ENCODE measurements around the gene TAF4.
"Not testable (repeated sequence)": the region's sequence is repeated elsewhere in the genome, so short reads cannot be mapped to it uniquely, and the experiment has no call there.

TAF4 gene

GRCh38 chr20:61975407-61976129 is 90.1 kb downstream of the TAF4 start:
- no peak for DNase-seq

GRCh38 chr20:61974357-61974665 is 91.4 kb downstream of the TAF4 start:
- no peak for DNase-seq

GRCh38 chr20:61973515-61974356 is 91.9 kb downstream of the TAF4 start:
- no peak for DNase-seq

- no peak for DNase-seq
These were observed 92.8 kb downstream of the TAF4 start for GRCh38 chr20:61972636-61973508.

- not testable (repeated sequence) for DNase-seq
These were observed 94.1 kb downstream of the TAF4 start for GRCh38 chr20:61971595-61971994.

GRCh38 chr20:61970357-61970756 is 95.3 kb downstream of the TAF4 start:
- DNase-seq, result no peak

GRCh38 chr20:61969806-61970205 is 95.9 kb downstream of the TAF4 start:
- DNase-seq, result no peak

- DNase-seq, result no peak
These were observed 96.7 kb downstream of the TAF4 start for GRCh38 chr20:61968932-61969331.

GRCh38 chr20:61968036-61968810 is 97.5 kb downstream of the TAF4 start:
- no peak for DNase-seq

GRCh38 chr20:61967300-61967699 is 98.4 kb downstream of the TAF4 start:
- DNase-seq, result no peak

- DNase-seq, result no peak
These were observed 99.0 kb downstream of the TAF4 start for GRCh38 chr20:61966492-61967244.

GRCh38 chr20:61965606-61966491 is 99.8 kb downstream of the TAF4 start:
- DNase-seq, result no peak

- DNase-seq, result no peak
These were observed 100.7 kb downstream of the TAF4 start for GRCh38 chr20:61964675-61965605.

GRCh38 chr20:61963885-61964674 is 101.6 kb downstream of the TAF4 start:
- no peak for DNase-seq

- DNase-seq, result no peak
These were observed 102.5 kb downstream of the TAF4 start for GRCh38 chr20:61963149-61963548.

GRCh38 chr20:61960836-61961235 is 104.8 kb downstream of the TAF4 start:
- DNase-seq, result no peak

GRCh38 chr20:61958773-61959700 is 106.6 kb downstream of the TAF4 start:
- no peak for DNase-seq

Measured in inflammatory macrophage treated with lipopolysaccharide for 1 hour (primary cell).